Neural cell (in vitro differentiated cells): ENCODE measurements around the gene ISOC2. TPM values are rescaled to one million over a fixed set of nuclear protein-coding genes. Genes with fewer than 3 reads are reported as not detected.
A peak's percentile ranks its signal among the peaks of the same experiment; 100 is the strongest.

Experiments used
- H2AFZ ChIP-seq: fragments of 200-600, 300-800 bp; sonication (generic), shearing (Covaris generic); 2 replicates; pipeline ENCODE4 v1.6.0; 2014; ENCODE audit warnings: low read depth, mild to moderate bottlenecking, antibody characterized with exemption, low read length, moderate library complexity
- H3F3A ChIP-seq: fragments of 200-600 bp; shearing (Covaris generic); 2 replicates; pipeline ENCODE4 v1.6.1; 2016; ENCODE audit warnings: mild to moderate bottlenecking, moderate library complexity, mixed read lengths, antibody characterized with exemption, low read length; ENCODE audit not compliant: insufficient read depth, poor library complexity, severe bottlenecking
- H3K27ac ChIP-seq: fragments of 200-600, 300-800 bp; sonication (generic), shearing (Covaris generic); 2 replicates; pipeline ENCODE4 v1.5.1; 2014; ENCODE audit warnings: mild to moderate bottlenecking, low read length, moderate library complexity
- H3K27me3 ChIP-seq: fragments of 300-800, 200-600 bp; sonication (generic), shearing (Covaris generic); 2 replicates; pipeline ENCODE4 v1.6.0; 2014; ENCODE audit warnings: mild to moderate bottlenecking, low read depth, low read length, moderate library complexity; ENCODE audit not compliant: insufficient read depth
- H3K36me3 ChIP-seq: fragments of 300-800, 200-600 bp; sonication (generic), shearing (Covaris generic); 2 replicates; pipeline ENCODE4 v1.5.1; 2014; ENCODE audit warnings: mild to moderate bottlenecking, antibody characterized with exemption, low read length, moderate library complexity; ENCODE audit not compliant: insufficient read depth
- H3K4me2 ChIP-seq: fragments of 300-800, 200-600 bp; sonication (generic), shearing (Covaris generic); 2 replicates; pipeline ENCODE4 v1.6.0; 2014; ENCODE audit warnings: mild to moderate bottlenecking, low read length
- H3K4me3 ChIP-seq: fragments of 300-800, 200-600 bp; sonication (generic), shearing (Covaris generic); 2 replicates; pipeline ENCODE4 v1.5.1; 2014; ENCODE audit warnings: mild to moderate bottlenecking, low read length, moderate library complexity
- H3K79me2 ChIP-seq: fragments of 200-600 bp; shearing (Covaris generic); replicated peaks from 2 replicates; pipeline ENCODE4 v1.6.0; 2014; ENCODE audit warnings: mild to moderate bottlenecking, low read length, moderate library complexity; ENCODE audit not compliant: insufficient read depth
- H3K9ac ChIP-seq: fragments of 300-800, 200-600 bp; sonication (generic), shearing (Covaris generic); 2 replicates; pipeline ENCODE4 v1.6.1; 2016; ENCODE audit warnings: mild to moderate bottlenecking, low read length, mixed read lengths
- H3K9me2 ChIP-seq: fragments of 200-600 bp; shearing (Covaris generic); 2 replicates; pipeline ENCODE4 v1.6.1; 2016; ENCODE audit warnings: mild to moderate bottlenecking, low read length, mixed read lengths; ENCODE audit not compliant: insufficient read depth
- H3K9me3 ChIP-seq: fragments of 200-600, 300-800 bp; sonication (generic), shearing (Covaris generic); 2 replicates; pipeline ENCODE4 v1.6.1; 2016; ENCODE audit warnings: mild to moderate bottlenecking, mixed run types, low read length, moderate library complexity, mixed read lengths
- H4K20me1 ChIP-seq: fragments of 200-600 bp; shearing (Covaris generic); 2 replicates; pipeline ENCODE4 v1.6.1; 2016; ENCODE audit warnings: mild to moderate bottlenecking, mixed run types; ENCODE audit not compliant: insufficient read depth
- CTCF ChIP-seq: fragments of 450-650 bp; IDR thresholded peaks from 2 replicates; pipeline ENCODE4 v1.5.1; 2014; ENCODE audit warnings: antibody characterized with exemption, mild to moderate bottlenecking, moderate library complexity; ENCODE audit not compliant: poor library complexity, severe bottlenecking
- EZH2 ChIP-seq: fragments of 200-600, 300-800 bp; shearing (Covaris generic), sonication (generic); IDR thresholded peaks from 2 replicates; pipeline ENCODE4 v1.6.1; 2014; ENCODE audit warnings: antibody characterized with exemption, low read length, borderline replicate concordance, mild to moderate bottlenecking; ENCODE audit not compliant: insufficient read depth, poor library complexity, severe bottlenecking
- POLR2AphosphoS5 ChIP-seq: IDR thresholded peaks from 2 replicates; pipeline ENCODE4 v1.6.1; 2012
- SMC3 ChIP-seq: fragments of 450-650 bp; conservative IDR thresholded peaks from 2 replicates; pipeline ENCODE4 v1.6.1; 2014; ENCODE audit warnings: antibody characterized with exemption, mild to moderate bottlenecking, moderate library complexity; ENCODE audit not compliant: poor library complexity
- TAF1 ChIP-seq: IDR thresholded peaks from 2 replicates; pipeline ENCODE4 v1.6.1; 2012; ENCODE audit warnings: low read depth
- polyA plus RNA-seq: library from polyadenylated mRNA; depleted of rRNA; stranded (reverse); fragments of >200 nt; gene quantifications from 2 replicates; pipeline ENCODE4 v1.2.3, GENCODE V29; 2014
- TF ChIP-seq, protein P1 (sequence below): IDR thresholded peaks from 2 replicates; pipeline ENCODE4 v1.6.1; 2012; ENCODE audit warnings: borderline replicate concordance

The ISOC2 gene
- polyA plus RNA-seq, 1 donor from 2014 or later = 48.1 TPM

- H3K9me2 ChIP-seq = no peaks in the 10 kb centered on the region
- no peaks in the 10 kb centered on the region for H4K20me1 ChIP-seq
- no peaks in the 10 kb centered on the region for H3F3A ChIP-seq
- H3K27ac ChIP-seq = no peak overlapping the region
- H3K27me3 ChIP-seq = no peaks in the 10 kb centered on the region
- H3K9ac ChIP-seq = no peak overlapping the region
- no peaks in the 10 kb centered on the region for H3K9me3 ChIP-seq
- H3K36me3 ChIP-seq = no peaks in the 10 kb centered on the region
- H2AFZ ChIP-seq = no peak overlapping the region
- no peak overlapping the region for H3K4me2 ChIP-seq
- H3K4me3 ChIP-seq = no peak overlapping the region
- TF ChIP-seq TAF1 (no peak), CTCF (no peak), POLR2AphosphoS5 (no peak), EZH2 (no peak)
- TF ChIP-seq, protein P1, sequence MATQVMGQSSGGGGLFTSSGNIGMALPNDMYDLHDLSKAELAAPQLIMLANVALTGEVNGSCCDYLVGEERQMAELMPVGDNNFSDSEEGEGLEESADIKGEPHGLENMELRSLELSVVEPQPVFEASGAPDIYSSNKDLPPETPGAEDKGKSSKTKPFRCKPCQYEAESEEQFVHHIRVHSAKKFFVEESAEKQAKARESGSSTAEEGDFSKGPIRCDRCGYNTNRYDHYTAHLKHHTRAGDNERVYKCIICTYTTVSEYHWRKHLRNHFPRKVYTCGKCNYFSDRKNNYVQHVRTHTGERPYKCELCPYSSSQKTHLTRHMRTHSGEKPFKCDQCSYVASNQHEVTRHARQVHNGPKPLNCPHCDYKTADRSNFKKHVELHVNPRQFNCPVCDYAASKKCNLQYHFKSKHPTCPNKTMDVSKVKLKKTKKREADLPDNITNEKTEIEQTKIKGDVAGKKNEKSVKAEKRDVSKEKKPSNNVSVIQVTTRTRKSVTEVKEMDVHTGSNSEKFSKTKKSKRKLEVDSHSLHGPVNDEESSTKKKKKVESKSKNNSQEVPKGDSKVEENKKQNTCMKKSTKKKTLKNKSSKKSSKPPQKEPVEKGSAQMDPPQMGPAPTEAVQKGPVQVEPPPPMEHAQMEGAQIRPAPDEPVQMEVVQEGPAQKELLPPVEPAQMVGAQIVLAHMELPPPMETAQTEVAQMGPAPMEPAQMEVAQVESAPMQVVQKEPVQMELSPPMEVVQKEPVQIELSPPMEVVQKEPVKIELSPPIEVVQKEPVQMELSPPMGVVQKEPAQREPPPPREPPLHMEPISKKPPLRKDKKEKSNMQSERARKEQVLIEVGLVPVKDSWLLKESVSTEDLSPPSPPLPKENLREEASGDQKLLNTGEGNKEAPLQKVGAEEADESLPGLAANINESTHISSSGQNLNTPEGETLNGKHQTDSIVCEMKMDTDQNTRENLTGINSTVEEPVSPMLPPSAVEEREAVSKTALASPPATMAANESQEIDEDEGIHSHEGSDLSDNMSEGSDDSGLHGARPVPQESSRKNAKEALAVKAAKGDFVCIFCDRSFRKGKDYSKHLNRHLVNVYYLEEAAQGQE = no peak
- no peaks in the 10 kb centered on the region for H3K79me2 ChIP-seq
Observed at GRCh38 chr19:55468054-55468393, 6.6 kb upstream of the ISOC2 start.

DNA sequence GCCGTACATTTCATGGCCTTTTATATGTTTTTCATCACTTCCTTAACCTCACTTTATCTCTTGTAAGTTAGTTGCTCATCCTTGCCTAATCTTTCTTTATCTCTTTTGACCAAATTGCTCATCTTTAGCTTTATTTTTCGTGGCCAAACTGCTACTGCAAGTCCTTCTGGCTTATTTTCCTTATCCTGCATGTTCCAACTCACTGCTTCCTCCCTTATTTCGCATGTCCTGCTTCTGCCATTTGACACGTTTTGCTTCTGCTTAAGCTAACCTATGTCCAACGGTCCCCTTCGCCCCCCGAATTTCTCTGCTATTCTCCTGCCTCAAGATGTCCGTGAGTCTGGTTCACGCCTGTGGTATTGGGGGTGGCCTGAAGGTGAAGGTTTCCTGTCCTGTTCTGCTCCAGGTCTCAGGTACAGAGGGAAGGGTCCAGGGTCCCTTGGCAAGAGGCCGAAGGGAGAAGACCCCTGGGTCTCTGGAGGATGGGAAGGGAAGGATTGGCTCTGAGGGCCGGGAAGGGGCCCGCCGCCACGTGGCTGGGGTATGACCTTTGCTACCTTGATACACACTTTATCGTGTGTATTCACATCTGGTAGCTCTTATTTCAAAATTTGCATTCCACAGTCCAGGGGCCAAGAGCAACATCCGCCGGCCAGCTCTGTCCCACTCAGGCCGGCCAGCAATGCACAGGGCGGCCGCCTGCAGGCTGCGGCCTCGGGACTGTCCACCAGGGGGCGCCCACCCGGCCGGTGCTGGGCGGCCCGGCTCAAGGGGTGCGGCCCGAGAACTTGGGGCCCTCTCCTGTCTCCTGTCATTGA, 6.0 kb upstream of the ISOC2 start:
- Histone ChIP-seq H3F3A (no peaks in the 10 kb centered on the region), H3K27ac (no peak overlapping the region), H3K9ac (no peak overlapping the region), H3K79me2 (no peaks in the 10 kb centered on the region), H3K9me2 (no peaks in the 10 kb centered on the region), H3K9me3 (no peaks in the 10 kb centered on the region), H3K4me3 (no peak overlapping the region), H3K27me3 (no peaks in the 10 kb centered on the region), H3K4me2 (no peak overlapping the region), H3K36me3 (no peaks in the 10 kb centered on the region), H2AFZ (no peak overlapping the region), H4K20me1 (no peaks in the 10 kb centered on the region)
- peak; percentile 45 for TF ChIP-seq CTCF
- no peak for TF ChIP-seq SMC3
